Heart left ventricle (tissue), 16 donors: ENCODE results near the gene FABP7. TPM values are rescaled to one million over a fixed set of nuclear protein-coding genes. Genes with fewer than 3 reads are reported as not detected.

Source experiments
- ATAC-seq, 4 donors: fragments of 200-7000 bp; cut with Tn5 transposase; one replicate each; pipeline ENCODE4 v1.9.1; 2020 to 2022; ENCODE audit warnings: moderate library complexity in 4 of 4, mild to moderate bottlenecking in 3 of 4, moderate number of reproducible peaks in 1 of 4
- DNase-seq, 5 donors: peaks; one replicate each; pipeline ENCODE4 v3.0.0-alpha.2; 2020
- H3K27ac ChIP-seq, 12 donors: fragments of 200-600 bp; sonication (generic) in 4 of 12; one replicate each; pipeline versions ENCODE4 v1.5.0 to v1.8.0; 2016 to 2022; ENCODE audit warnings: mild to moderate bottlenecking in 2 of 12
- H3K27me3 ChIP-seq, 9 donors: fragments of 200-600 bp; sonication (generic) in 2 of 9; one replicate each; pipeline versions ENCODE4 v1.5.1 to v1.8.0; 2016 to 2022; ENCODE audit warnings: mild to moderate bottlenecking in 3 of 9
- H3K36me3 ChIP-seq, 9 donors: fragments of 200-600 bp; sonication (generic) in 2 of 9; one replicate each; pipeline versions ENCODE4 v1.5.0 to v1.8.0; 2018 to 2022; ENCODE audit warnings: mild to moderate bottlenecking in 2 of 9
- H3K4me1 ChIP-seq, 12 donors: fragments of 200-600 bp; sonication (generic) in 4 of 12; one replicate each; pipeline versions ENCODE4 v1.5.0 to v1.8.0; 2016 to 2022; ENCODE audit warnings: mild to moderate bottlenecking in 3 of 12
- H3K4me3 ChIP-seq, 12 donors: fragments of 200-600 bp; sonication (generic) in 4 of 12; one replicate each; pipeline versions ENCODE4 v1.5.0 to v1.8.0; 2017 to 2022; ENCODE audit warnings: mild to moderate bottlenecking in 9 of 12, moderate library complexity in 4 of 12
- H3K9me3 ChIP-seq, 12 donors: fragments of 200-600 bp; sonication (generic) in 4 of 12; one replicate each; pipeline versions ENCODE4 v1.5.0 to v1.8.0; 2016 to 2022; ENCODE audit warnings: mild to moderate bottlenecking in 1 of 12
- CTCF ChIP-seq, 12 donors: fragments of 200-600 bp; sonication (generic) in 4 of 12; IDR thresholded peaks; one replicate each; pipeline versions ENCODE4 v1.5.0 to v1.8.0; 2018 to 2022; ENCODE audit warnings: antibody characterized with exemption in 12 of 12, mild to moderate bottlenecking in 5 of 12
- POLR2A ChIP-seq, 2 donors: fragments of 450-650 bp; IDR thresholded peaks; one replicate each; pipeline ENCODE4 v1.6.1; 2017; ENCODE audit warnings: antibody characterized with exemption in 2 of 2, mild to moderate bottlenecking in 2 of 2, moderate library complexity in 2 of 2
- WGBS, 4 donors: extraction: QIAGEN DNeasy Blood & Tissue Kit in 2 of 4; methylation state at CpG; one replicate each; pipeline versions ENCODE4 v1.1.5 to v1.1.7; 2013 to 2018; 5-methylcytosine and 5-hydroxymethylcytosine counted together
- intact Hi-C, 10 donors: fragments of 100-400 bp; cut with DNase I; formaldehyde crosslinking; loops; one replicate each; pipeline versions ENCODE4 v1.11.1 to v1.14.2; 2022
- polyA plus RNA-seq, 2 donors: library from polyadenylated mRNA; stranded (reverse); fragments of 200-250 nt; gene quantifications; one replicate each; pipeline ENCODE4 v1.2.3, GENCODE V29; 2013
- total RNA-seq, 9 donors: library from RNA; depleted of rRNA in 2 of 9; stranded (reverse); fragments of >200 nt in 2 of 9; fragmentation: NEBNext Ultra II Directional in 3 of 9; extraction: Animal tissue kit (Norgen Biotek cat#: 25700) in 3 of 9; gene quantifications; one replicate each; pipeline versions ENCODE4 v1.1.0 to v1.2.4, GENCODE V29; 2016 to 2023
- donor health status: ischemic (EF 13 %, LVEDD 7.1; RV severe dilation, severe dysfunction).
- donor health status: healthy with polysubstance abuse.
- donor health status: DM: no; HTN: yes; CAD: no.
- donor health status: DM: no; HTN: no; CAD: no.
- donor health status: ischemic (EF 25% LVEDD 6.9; RV normal size, moderate dysfunction).
- donor health status: ischemic (EF 25% LVEDD 5.7; RV mildly dilated, moderate dysfunction).
- donor health status: healthy.
- donor health status: DM: yes; HTN: yes; CAD: no.
- donor health status: ischemic (EF 35%, LVEDD 5.7; RV mildly dilated, moderate dysfunction).
- donor health status: nonischemic (EF 11% LVEDD 7.7; RV severe dilation, severe dysfunction).
- donor health status: DM: yes; HTN: yes; CAD: no.
- donor health status: PGD.
- donor health status: ischemic (EF 29% LVEDD 5.4; RV normal size, mild dysfunction).
- donor health status: nonischemic (EF 23%, LVEDD 6.1; RV moderate dilation, normal function).

FABP7 gene
- total and polyA plus RNA-seq, 11 donors, result 0.17 to 0.61 TPM; not detected in 9

- TF ChIP-seq POLR2A (IDR thresholded peaks at IDR 0.05), result no peak
- no peak for TF ChIP-seq CTCF (IDR thresholded peaks at IDR 0.05)
- intact Hi-C loops, result no loop called here
- Histone ChIP-seq H3K27me3 (no peaks in the 10 kb centered on the region), H3K27ac (peak overlapping the region in 1 of 12 donors; percentile 97), H3K4me1 (peaks cover 0 to 33% (median 15%) of the 10 kb centered on the region in 12 donors), H3K9me3 (no peaks in the 10 kb centered on the region), H3K36me3 (no peaks in the 10 kb centered on the region), H3K4me3 (no peak overlapping the region)
- ATAC-seq, result no peak
- no peak for DNase-seq
- WGBS, 4 donors, result 89 to 93% (median 90%) methylated on average over 2 of the region's 2 CpGs
Measured at GRCh38 chr6:122791310-122791679, 11.8 kb downstream of the FABP7 start.

- H3K27me3 ChIP-seq, result no peaks in the 10 kb centered on the region
- DNase-seq (no peak), ATAC-seq (no peak)
- no peaks in the 10 kb centered on the region for H3K9me3 ChIP-seq
- peaks cover 0 to 33% (median 15%) of the 10 kb centered on the region in 12 donors for H3K4me1 ChIP-seq
- WGBS, 4 donors, result 60 to 92% (median 74%) methylated on average over 2 of the region's 2 CpGs
- no peak overlapping the region for H3K27ac ChIP-seq
- H3K4me3 ChIP-seq, result no peak overlapping the region
- intact Hi-C loops, result no loop called here
- no peak for TF ChIP-seq CTCF (IDR thresholded peaks at IDR 0.05)
- TF ChIP-seq POLR2A (IDR thresholded peaks at IDR 0.05), result no peak
- peaks cover 0 to 10% (median 0%) of the 10 kb centered on the region in 9 donors for H3K36me3 ChIP-seq
Measured at GRCh38 chr6:122792766-122793165, 13.2 kb downstream of the FABP7 start.

GRCh38 chr6:122797537-122797936 lies 18.0 kb downstream of the FABP7 start:
- H3K27me3 ChIP-seq, result no peaks in the 10 kb centered on the region
- H3K36me3 ChIP-seq, result peaks cover 0 to 11% (median 0%) of the 10 kb centered on the region in 9 donors
- DNase-seq, result no peak
- no peaks in the 10 kb centered on the region for H3K9me3 ChIP-seq
- ATAC-seq, result no peak
- H3K4me3 ChIP-seq, result no peak overlapping the region
- no peak overlapping the region for H3K27ac ChIP-seq
- H3K4me1 ChIP-seq, result peaks cover 0 to 6% (median 0%) of the 10 kb centered on the region in 12 donors
- intact Hi-C loops, result no loop called here
- 96 to 100% (median 97%) methylated on average over 3 of the region's 3 CpGs for WGBS, 4 donors
- TF ChIP-seq CTCF (IDR thresholded peaks at IDR 0.05) (no peak), POLR2A (IDR thresholded peaks at IDR 0.05) (no peak)

- intact Hi-C loops, result no loop called here
- 57 to 69% (median 61%) methylated on average over 6 of the region's 6 CpGs for WGBS, 4 donors
- DNase-seq, result no peak
- TF ChIP-seq CTCF (IDR thresholded peaks at IDR 0.05) (no peak), POLR2A (IDR thresholded peaks at IDR 0.05) (no peak)
- no peaks in the 10 kb centered on the region for H3K9me3 ChIP-seq
- peak overlapping the region in 2 of 12 donors; percentile 22 to 44 for H3K27ac ChIP-seq
- H3K4me1 ChIP-seq, result peaks cover 0 to 6% (median 0%) of the 10 kb centered on the region in 12 donors
- H3K27me3 ChIP-seq, result no peaks in the 10 kb centered on the region
- ATAC-seq, result peak in 3 of 4 donors; percentile 71 to 93 (median 79)
- H3K36me3 ChIP-seq, result peaks cover 0 to 11% (median 0%) of the 10 kb centered on the region in 9 donors
- no peak overlapping the region for H3K4me3 ChIP-seq
Measured at GRCh38 chr6:122798099-122798641, 18.7 kb downstream of the FABP7 start.
